ENCODE results near the gene VAT1L.
"Not testable (repeated sequence)": the region's sequence is repeated elsewhere in the genome, so short reads cannot be mapped to it uniquely, and the experiment has no call there.

Gene VAT1L

GRCh38 chr16:77969861-77970260 is 181.5 kb downstream of the VAT1L start:
- no peak for DNase-seq
- in situ Hi-C loops (cut with MboI; ENCODE audit: low pct_unique_long_range_greater_than_20kb, low sequenced_read_pairs): loop anchor here (10.0 kb wide), 1 partner anchor 295 kb away; no protein-coding TSS in a partner anchor

- in situ Hi-C loops (cut with MboI; ENCODE audit: low pct_unique_long_range_greater_than_20kb, low sequenced_read_pairs): loop anchor here (10.0 kb wide), 1 partner anchor 296 kb away; no protein-coding TSS in a partner anchor
- no peak for DNase-seq
Measured at GRCh38 chr16:77970371-77970770, 182.0 kb downstream of the VAT1L start.

GRCh38 chr16:77971306-77972061 is 183.1 kb downstream of the VAT1L start:
- in situ Hi-C loops (cut with MboI; ENCODE audit: low pct_unique_long_range_greater_than_20kb, low sequenced_read_pairs): loop anchor here (10.0 kb wide), 1 partner anchor 297 kb away; no protein-coding TSS in a partner anchor
- DNase-seq: peak; percentile 68

- in situ Hi-C loops (cut with MboI; ENCODE audit: low pct_unique_long_range_greater_than_20kb, low sequenced_read_pairs): loop anchor here (10.0 kb wide), 1 partner anchor 297 kb away; no protein-coding TSS in a partner anchor
- no peak for DNase-seq
Measured at GRCh38 chr16:77972062-77972392, 183.7 kb downstream of the VAT1L start.

GRCh38 chr16:77974883-77975282 is 186.5 kb downstream of the VAT1L start:
- DNase-seq: peak; percentile 40
- in situ Hi-C loops (cut with MboI; ENCODE audit: low pct_unique_long_range_greater_than_20kb, low sequenced_read_pairs): loop anchor here (10.0 to 25.0 kb wide), 2 partner anchors 300 to 738 kb away; no protein-coding TSS in a partner anchor

GRCh38 chr16:77975942-77976341 is 187.6 kb downstream of the VAT1L start:
- in situ Hi-C loops (cut with MboI; ENCODE audit: low pct_unique_long_range_greater_than_20kb, low sequenced_read_pairs): loop anchor here (10.0 to 25.0 kb wide), 2 partner anchors 301 to 739 kb away; no protein-coding TSS in a partner anchor
- no peak for DNase-seq

GRCh38 chr16:77977339-77977738 is 189.0 kb downstream of the VAT1L start:
- in situ Hi-C loops (cut with MboI; ENCODE audit: low pct_unique_long_range_greater_than_20kb, low sequenced_read_pairs): loop anchor here (10.0 to 25.0 kb wide), 2 partner anchors 303 to 740 kb away; no protein-coding TSS in a partner anchor
- DNase-seq: no peak

- in situ Hi-C loops (cut with MboI; ENCODE audit: low pct_unique_long_range_greater_than_20kb, low sequenced_read_pairs): loop anchor here (25.0 kb wide), 1 partner anchor 748 kb away; no protein-coding TSS in a partner anchor
Measured at GRCh38 chr16:77985111-77985510, 196.7 kb downstream of the VAT1L start.

GRCh38 chr16:77986011-77986740 is 197.8 kb downstream of the VAT1L start:
- in situ Hi-C loops (cut with MboI; ENCODE audit: low pct_unique_long_range_greater_than_20kb, low sequenced_read_pairs): loop anchor here (25.0 kb wide), 1 partner anchor 749 kb away; no protein-coding TSS in a partner anchor

More at GRCh38 chr16:77985111-77985510, 196.7 kb downstream of the VAT1L start:
- no peak for DNase-seq

GRCh38 chr16:77987810-77988209 is 199.4 kb downstream of the VAT1L start:
- in situ Hi-C loops (cut with MboI; ENCODE audit: low pct_unique_long_range_greater_than_20kb, low sequenced_read_pairs): loop anchor here (25.0 kb wide), 1 partner anchor 751 kb away; no protein-coding TSS in a partner anchor

More at GRCh38 chr16:77986011-77986740, 197.8 kb downstream of the VAT1L start:
- no peak for DNase-seq

GRCh38 chr16:77989846-77990245 is 201.5 kb downstream of the VAT1L start:
- DNase-seq: no peak
- in situ Hi-C loops (cut with MboI; ENCODE audit: low pct_unique_long_range_greater_than_20kb, low sequenced_read_pairs): loop anchor here (25.0 kb wide), 1 partner anchor 753 kb away; no protein-coding TSS in a partner anchor

More at GRCh38 chr16:77987810-77988209, 199.4 kb downstream of the VAT1L start:
- DNase-seq: no peak

GRCh38 chr16:77991701-77992100 is 203.3 kb downstream of the VAT1L start:
- peak; percentile 26 for DNase-seq

GRCh38 chr16:77992381-77992780 is 204.0 kb downstream of the VAT1L start:
- in situ Hi-C loops (cut with MboI; ENCODE audit: low pct_unique_long_range_greater_than_20kb, low sequenced_read_pairs): loop anchor here (25.0 kb wide), 1 partner anchor 755 kb away; no protein-coding TSS in a partner anchor
- DNase-seq: not testable (repeated sequence)

More at GRCh38 chr16:77991701-77992100, 203.3 kb downstream of the VAT1L start:
- in situ Hi-C loops (cut with MboI; ENCODE audit: low pct_unique_long_range_greater_than_20kb, low sequenced_read_pairs): loop anchor here (25.0 kb wide), 1 partner anchor 754 kb away; no protein-coding TSS in a partner anchor

GRCh38 chr16:77993111-77993985 is 205.0 kb downstream of the VAT1L start:
- DNase-seq: no peak
- in situ Hi-C loops (cut with MboI; ENCODE audit: low pct_unique_long_range_greater_than_20kb, low sequenced_read_pairs): loop anchor here (25.0 kb wide), 1 partner anchor 756 kb away; no protein-coding TSS in a partner anchor

GRCh38 chr16:77995843-77996455 is 207.6 kb downstream of the VAT1L start:
- DNase-seq: peak; percentile 25
- in situ Hi-C loops (cut with MboI; ENCODE audit: low pct_unique_long_range_greater_than_20kb, low sequenced_read_pairs): loop anchor here (25.0 kb wide), 1 partner anchor 759 kb away; no protein-coding TSS in a partner anchor

GRCh38 chr16:77998350-77999023 is 210.1 kb downstream of the VAT1L start:
- in situ Hi-C loops (cut with MboI; ENCODE audit: low pct_unique_long_range_greater_than_20kb, low sequenced_read_pairs): loop anchor here (25.0 kb wide), 1 partner anchor 761 kb away; no protein-coding TSS in a partner anchor
- DNase-seq: no peak

- in situ Hi-C loops (cut with MboI; ENCODE audit: low pct_unique_long_range_greater_than_20kb, low sequenced_read_pairs): no loop called here
- DNase-seq: no peak
Measured at GRCh38 chr16:78001451-78002025, 213.2 kb downstream of the VAT1L start.
